ENCODE data around the gene OR2S2. TPM values are rescaled to one million over a fixed set of nuclear protein-coding genes. Genes with fewer than 3 reads are reported as not detected.
A peak's percentile ranks its signal among the peaks of the same experiment; 100 is the strongest.
"Not testable (repeated sequence)": the region's sequence is repeated elsewhere in the genome, so short reads cannot be mapped to it uniquely, and the experiment has no call there.

OR2S2 gene
- polyA plus RNA-seq, 1 donor: 0.23 TPM

- DNase-seq (ENCODE audit: low read depth): no peak
Observed at GRCh38 chr9:35962126-35962906, 4.4 kb upstream of the OR2S2 start.

- no peak for DNase-seq (ENCODE audit: low read depth)
Observed at GRCh38 chr9:35960039-35960655, 2.2 kb upstream of the OR2S2 start.

DNA sequence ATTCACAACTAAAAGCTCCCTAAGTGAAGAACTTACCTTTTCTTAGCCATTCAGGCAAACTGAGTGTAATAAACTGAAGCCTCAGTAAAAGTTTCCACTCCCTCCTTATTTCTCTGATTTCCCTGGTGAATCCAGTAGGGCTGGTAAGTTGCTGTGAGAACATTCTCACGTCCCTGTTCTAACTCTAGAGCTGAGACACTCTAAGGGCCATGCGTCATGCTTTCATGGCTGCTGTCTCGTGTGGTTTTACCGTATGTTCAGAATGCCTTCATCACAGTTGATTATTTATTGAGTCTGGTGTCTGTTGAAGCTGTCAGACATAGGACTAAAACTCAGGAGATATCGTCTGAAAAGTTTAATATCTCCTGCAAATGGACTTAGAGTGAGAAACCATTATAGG is 1.3 kb downstream of the OR2S2 start:
- DNase-seq (ENCODE audit: low read depth): no peak

DNA sequence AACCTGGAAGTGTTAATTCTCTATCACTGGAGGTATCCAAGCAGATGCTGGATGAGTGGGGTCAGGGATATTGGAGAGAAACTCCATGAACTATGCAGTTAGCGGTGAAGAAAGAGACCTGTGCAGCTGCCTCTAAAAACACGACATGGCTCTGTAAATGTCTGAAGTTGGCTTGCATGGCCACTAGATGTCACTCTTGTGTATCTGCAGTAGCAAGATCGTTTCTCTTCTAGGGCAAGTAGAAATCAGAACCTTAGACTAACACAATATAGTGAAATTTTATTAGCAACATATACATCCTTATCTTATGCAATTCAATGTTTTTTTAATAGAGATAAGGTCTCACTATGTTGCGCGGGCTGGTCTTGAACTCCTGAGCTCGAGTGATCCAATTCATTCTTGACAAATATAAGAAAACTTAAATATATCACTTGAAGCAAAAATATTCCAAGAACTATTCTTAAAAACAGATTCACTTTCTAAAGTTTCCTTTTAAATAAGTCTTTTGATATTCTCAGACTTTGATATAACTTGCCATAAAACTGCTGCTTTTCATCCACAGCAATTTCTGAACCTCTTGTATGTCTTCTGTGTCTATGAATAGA is 2.9 kb downstream of the OR2S2 start:
- peak; percentile 70 for DNase-seq (ENCODE audit: low read depth)

GRCh38 chr9:35952526-35953191 is 5.3 kb downstream of the OR2S2 start:
- DNase-seq (ENCODE audit: low read depth): no peak

DNA sequence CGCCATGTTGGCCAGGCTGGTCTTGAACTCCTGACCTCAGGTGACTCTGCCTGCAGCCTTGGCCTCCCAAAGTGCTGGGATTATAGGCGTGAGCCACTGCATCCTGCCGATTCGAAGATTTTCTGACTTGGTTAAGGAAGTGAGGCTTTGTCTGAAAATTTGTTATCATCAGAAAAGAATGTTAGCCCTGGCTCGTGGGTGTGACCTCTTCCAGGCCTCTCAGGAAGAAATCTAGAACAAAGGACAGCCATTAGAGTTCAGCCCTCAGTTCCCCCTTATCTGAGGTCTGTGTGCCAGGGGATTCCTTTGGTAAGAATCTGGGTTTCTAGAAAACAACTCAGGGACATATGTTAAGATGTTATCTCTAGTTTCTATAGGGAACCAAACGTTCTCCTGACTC is 6.2 kb downstream of the OR2S2 start:
- no peak for DNase-seq (ENCODE audit: low read depth)

DNA sequence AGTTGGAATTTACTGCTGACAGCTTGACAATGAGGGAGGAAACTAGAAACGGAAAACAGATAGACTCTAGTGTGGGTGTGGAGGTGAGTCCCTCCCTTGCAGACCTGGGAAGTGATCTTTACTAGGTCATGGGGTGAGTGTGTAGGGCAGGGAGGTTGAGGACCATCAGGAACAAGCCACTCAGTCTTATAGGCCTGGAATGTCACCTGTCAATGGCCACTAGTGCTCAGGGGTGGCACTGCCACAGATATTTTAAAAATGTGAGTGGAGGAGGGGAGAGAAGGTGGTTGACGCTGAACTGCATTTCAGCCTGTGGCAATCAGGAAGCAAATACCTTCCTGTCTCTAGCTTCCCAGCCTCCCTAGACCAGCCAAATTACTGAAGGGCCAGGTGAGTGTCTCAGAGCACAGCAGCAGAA is 9.0 kb downstream of the OR2S2 start:
- DNase-seq (ENCODE audit: low read depth): no peak

DNA sequence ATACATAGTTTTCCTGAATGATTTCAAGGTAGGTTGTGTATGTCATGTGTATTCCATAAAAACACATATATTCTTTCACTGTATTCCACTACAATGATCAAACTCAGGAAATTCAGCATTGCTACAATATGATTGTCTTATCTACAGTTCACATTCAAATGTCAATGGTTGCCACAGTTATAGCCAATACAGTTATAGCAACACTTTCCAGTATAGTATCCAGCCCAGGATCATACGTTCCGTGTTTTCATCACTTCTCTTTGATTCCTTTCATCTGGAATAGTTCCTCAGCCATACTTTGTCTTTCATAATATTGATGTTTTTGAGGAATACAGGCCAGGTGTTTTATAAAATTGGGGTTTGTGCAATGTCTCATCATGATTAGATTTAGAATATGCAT is 9.5 kb downstream of the OR2S2 start:
- no peak for DNase-seq (ENCODE audit: low read depth)

DNA sequence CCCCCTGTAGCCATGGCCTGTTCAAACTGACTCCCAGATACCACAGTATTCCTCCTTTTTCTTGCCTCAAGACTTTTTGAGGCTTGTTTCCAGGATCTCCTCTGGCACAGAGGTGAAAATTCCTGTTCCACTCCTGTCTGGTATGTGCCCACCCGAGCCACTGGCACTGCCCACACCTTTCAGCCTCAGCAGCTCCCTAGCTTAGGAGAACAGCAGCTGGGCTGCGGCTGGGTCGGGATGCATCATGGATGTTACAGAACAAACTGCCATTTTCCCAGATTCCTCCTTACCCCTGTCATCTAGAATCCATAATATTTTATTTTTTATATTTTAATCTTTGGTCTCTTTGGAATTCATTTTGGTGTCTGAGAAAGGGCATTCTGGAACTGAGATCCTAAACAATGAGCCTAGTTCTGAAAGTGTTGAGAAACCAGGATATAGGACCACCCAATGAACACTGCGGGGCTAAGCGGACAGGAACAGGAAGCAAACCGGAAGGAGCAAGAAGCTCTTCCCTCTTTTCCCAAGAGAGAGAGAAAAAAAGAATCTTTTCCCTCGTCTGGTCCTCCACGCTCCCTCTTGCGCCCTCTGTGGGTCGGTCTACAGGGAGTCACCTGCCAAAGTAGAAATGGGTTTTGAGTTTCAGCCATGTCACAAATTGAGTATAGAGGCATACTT is 12.5 kb downstream of the OR2S2 start:
- DNase-seq (ENCODE audit: low read depth): peak; percentile 38

- no peak for DNase-seq (ENCODE audit: low read depth)
Observed at GRCh38 chr9:35944841-35945240, 13.1 kb downstream of the OR2S2 start.

- no peak for DNase-seq (ENCODE audit: low read depth)
Observed at GRCh38 chr9:35944173-35944572, 13.8 kb downstream of the OR2S2 start.

GRCh38 chr9:35942286-35942685 is 15.7 kb downstream of the OR2S2 start:
- DNase-seq (ENCODE audit: low read depth): no peak

GRCh38 chr9:35940458-35941407 is 17.2 kb downstream of the OR2S2 start:
- DNase-seq (ENCODE audit: low read depth): no peak

DNA sequence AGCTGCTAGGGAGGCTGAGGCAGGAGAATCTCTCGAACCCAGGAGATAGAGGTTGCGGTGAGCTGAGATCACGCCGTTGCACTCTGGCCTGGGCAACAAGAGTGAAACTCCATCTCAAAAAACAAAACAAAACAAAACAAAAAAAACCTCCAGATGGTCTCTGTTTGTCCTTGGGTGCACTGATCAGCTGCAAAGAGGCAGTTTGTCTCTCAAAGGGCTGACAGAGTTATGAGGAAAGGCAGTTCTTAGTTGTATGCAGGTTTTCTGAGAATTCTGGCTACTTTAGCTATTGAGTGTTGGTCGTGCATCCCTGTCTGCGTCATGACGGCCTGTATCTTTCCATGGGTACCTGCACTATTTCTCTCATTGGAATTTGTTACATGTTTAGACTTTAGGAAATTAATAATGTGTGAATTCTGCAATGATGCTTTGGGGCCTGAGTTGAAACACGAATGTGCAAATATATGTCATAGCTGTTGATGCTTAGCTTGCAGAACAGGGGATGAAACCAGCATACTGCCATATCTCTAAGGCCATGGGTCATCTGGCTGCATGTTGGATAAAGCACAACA is 18.2 kb downstream of the OR2S2 start:
- DNase-seq (ENCODE audit: low read depth): no peak

DNA sequence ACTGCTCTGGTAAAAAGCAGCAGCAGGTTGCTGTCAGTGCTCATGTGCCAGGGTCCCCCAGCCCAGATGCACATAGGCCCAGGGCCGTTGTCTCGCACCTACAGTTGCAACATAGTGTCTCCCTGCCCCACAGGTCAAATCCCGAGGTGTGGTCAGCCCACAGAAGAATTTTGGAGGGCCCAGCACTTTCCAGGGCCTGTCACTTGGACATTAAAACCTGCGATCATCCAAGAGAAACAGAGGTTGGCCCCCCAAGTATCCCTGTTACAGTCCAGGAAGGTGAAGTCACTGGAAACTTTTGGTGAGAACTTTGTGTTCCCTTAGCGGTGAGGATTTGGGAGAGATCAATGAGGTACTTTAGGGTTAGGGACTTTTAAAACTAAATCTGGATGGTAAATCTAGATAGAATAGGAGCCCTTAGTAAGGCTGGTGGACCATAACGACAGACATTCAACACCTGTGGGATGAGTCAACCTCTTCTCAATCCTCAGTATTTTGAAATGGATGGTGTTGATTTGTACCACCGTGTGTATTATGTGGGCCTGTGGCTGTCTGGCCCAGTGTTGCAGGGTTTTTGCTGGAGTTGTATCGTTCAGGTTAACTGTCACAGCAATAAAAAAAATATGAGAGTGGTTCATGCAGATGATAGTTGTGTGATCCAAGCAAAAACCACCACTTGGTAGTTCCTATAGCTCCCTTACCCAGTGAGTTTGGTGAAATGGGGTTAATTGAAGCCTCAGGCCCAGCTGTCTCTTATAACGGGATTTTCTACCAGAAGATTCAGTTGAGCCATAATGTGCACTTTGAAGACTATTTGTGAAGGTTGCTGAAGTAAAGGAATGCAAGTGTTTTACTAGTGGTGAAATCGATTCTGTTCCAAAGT is 19.2 kb downstream of the OR2S2 start:
- no peak for DNase-seq (ENCODE audit: low read depth)

DNA sequence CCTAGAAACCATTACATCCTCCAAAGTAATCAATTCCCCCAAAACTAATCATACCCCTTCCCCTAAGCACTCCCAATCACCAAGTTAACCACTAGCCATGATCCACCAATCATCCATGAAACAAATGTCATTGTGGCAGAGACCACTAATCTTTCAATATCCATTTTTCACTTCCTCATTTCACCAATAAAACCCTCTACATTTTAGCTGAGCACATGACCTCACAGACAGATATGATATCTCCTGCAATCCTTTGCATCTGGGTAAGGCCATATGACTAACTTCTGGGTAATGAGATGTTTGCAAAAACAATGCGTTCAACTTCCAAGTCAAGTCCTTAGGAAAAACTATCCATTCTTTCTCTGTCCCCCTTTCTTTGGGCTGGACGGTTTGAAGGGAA is 20.7 kb downstream of the OR2S2 start:
- no peak for DNase-seq (ENCODE audit: low read depth)

GRCh38 chr9:35935755-35936509 is 22.0 kb downstream of the OR2S2 start:
- no peak for DNase-seq (ENCODE audit: low read depth)

GRCh38 chr9:35935261-35935660 is 22.7 kb downstream of the OR2S2 start:
- no peak for DNase-seq (ENCODE audit: low read depth)

DNA sequence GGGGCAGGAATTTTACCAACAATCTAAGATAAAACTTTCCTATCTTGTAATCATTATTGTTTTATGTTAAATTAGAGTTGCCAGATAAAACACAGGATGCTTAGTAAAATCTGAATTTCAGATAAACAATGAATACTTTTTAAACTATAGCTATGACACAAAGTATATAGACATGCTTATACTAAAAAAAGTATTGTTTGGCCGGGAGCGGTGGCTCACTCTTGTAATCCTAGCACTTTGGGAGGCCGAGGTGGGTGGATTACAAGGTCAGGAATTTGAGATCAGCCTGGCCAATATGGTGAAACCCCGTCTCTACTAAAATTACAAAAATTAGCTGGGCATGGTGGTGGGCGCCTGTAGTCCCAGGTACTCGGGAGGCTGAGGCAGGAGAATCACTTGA is 23.9 kb downstream of the OR2S2 start:
- DNase-seq (ENCODE audit: low read depth): not testable (repeated sequence)
